HepG2 (cell line): Measurements from ENCODE around the gene PLD6. TPM values are rescaled to one million over a fixed set of nuclear protein-coding genes. Genes with fewer than 3 reads are reported as not detected.
A peak's percentile ranks its signal among the peaks of the same experiment; 100 is the strongest.

ENCODE experiments used
- BRF2 ChIP-seq: sonication (generic); formaldehyde crosslinking; IDR thresholded peaks from 2 replicates; pipeline ENCODE4 v1.8.1; 2022; ENCODE audit warnings: mild to moderate bottlenecking, missing genetic modification reagents
- HOXD1 ChIP-seq: sonication (generic); formaldehyde crosslinking; IDR thresholded peaks from 2 replicates; pipeline ENCODE4 v1.5.0; 2020; ENCODE audit warnings: missing genetic modification reagents
- KDM3A ChIP-seq: IDR thresholded peaks from 2 replicates; pipeline ENCODE4 v1.6.1; 2018; ENCODE audit warnings: low read depth, missing compliant biosample characterization
- KLF16 ChIP-seq, 2 experiments: sonication (generic) in 1 of 2; formaldehyde crosslinking in 1 of 2; IDR thresholded peaks; 2 replicates each; pipeline versions ENCODE4 v1.6.1 to v1.8.0; 2016 to 2023; ENCODE audit warnings: missing genetic modification reagents in 2 of 2, missing compliant biosample characterization in 1 of 2
- NFKB2 ChIP-seq: sonication (generic); formaldehyde crosslinking; IDR thresholded peaks from 2 replicates; pipeline ENCODE4 v1.4.0; 2020; ENCODE audit warnings: missing genetic modification reagents, borderline replicate concordance
- POGZ ChIP-seq: sonication (generic); formaldehyde crosslinking; IDR thresholded peaks from 2 replicates; pipeline ENCODE4 v1.4.0; 2020; ENCODE audit warnings: mild to moderate bottlenecking, missing genetic modification reagents
- SMAD1 ChIP-seq: sonication (generic); formaldehyde crosslinking; IDR thresholded peaks from 2 replicates; pipeline ENCODE4 v1.4.0; 2020; ENCODE audit warnings: missing genetic modification reagents, low read depth, mild to moderate bottlenecking, borderline replicate concordance
- SMC3 ChIP-seq: IDR thresholded peaks from 2 replicates; pipeline ENCODE4 v1.6.1; 2011; ENCODE audit warnings: low read length, improper control_type of control experiment
- SP4 ChIP-seq: sonication (generic); formaldehyde crosslinking; IDR thresholded peaks from 2 replicates; pipeline ENCODE4 v1.8.1; 2023; ENCODE audit warnings: mild to moderate bottlenecking, missing genetic modification reagents
- TOE1 ChIP-seq: sonication (generic); formaldehyde crosslinking; IDR thresholded peaks from 2 replicates; pipeline ENCODE4 v1.4.0; 2020; ENCODE audit warnings: mild to moderate bottlenecking, missing genetic modification reagents
- ZBTB20 ChIP-seq: sonication (generic); formaldehyde crosslinking; IDR thresholded peaks from 2 replicates; pipeline ENCODE4 v1.8.1; 2023; ENCODE audit warnings: missing genetic modification reagents, low read depth, mild to moderate bottlenecking, borderline replicate concordance
- ZBTB46 ChIP-seq: sonication (generic); formaldehyde crosslinking; IDR thresholded peaks from 2 replicates; pipeline ENCODE4 v1.4.0; 2020; ENCODE audit warnings: mild to moderate bottlenecking, missing genetic modification reagents, borderline replicate concordance
- ZFP36 ChIP-seq: fragments of 150-350 bp; IDR thresholded peaks from 2 replicates; pipeline ENCODE4 v1.6.1; 2018; ENCODE audit warnings: borderline replicate concordance, low read length, low read depth; ENCODE audit not compliant: partially characterized antibody
- ZFP90 ChIP-seq: sonication (generic); formaldehyde crosslinking; IDR thresholded peaks from 2 replicates; pipeline ENCODE4 v1.8.0; 2022; ENCODE audit warnings: missing genetic modification reagents, mild to moderate bottlenecking, inconsistent platforms, borderline replicate concordance
- ZNF264 ChIP-seq: sonication (generic); formaldehyde crosslinking; IDR thresholded peaks from 2 replicates; pipeline ENCODE4 v1.4.0; 2020; ENCODE audit warnings: missing genetic modification reagents
- ZNF331 ChIP-seq: sonication (generic); formaldehyde crosslinking; IDR thresholded peaks from 2 replicates; pipeline ENCODE4 v1.4.0; 2020; ENCODE audit warnings: missing genetic modification reagents
- ZNF547 ChIP-seq: sonication (generic); formaldehyde crosslinking; IDR thresholded peaks from 2 replicates; pipeline ENCODE4 v1.5.1; 2020; ENCODE audit warnings: mild to moderate bottlenecking, missing genetic modification reagents
- ZNF557 ChIP-seq: sonication (generic); formaldehyde crosslinking; IDR thresholded peaks from 2 replicates; pipeline ENCODE4 v1.4.0; 2020; ENCODE audit warnings: missing genetic modification reagents
- ZNF615 ChIP-seq: sonication (generic); formaldehyde crosslinking; IDR thresholded peaks from 2 replicates; pipeline ENCODE4 v1.5.0; 2020; ENCODE audit warnings: mild to moderate bottlenecking, missing genetic modification reagents, borderline replicate concordance
- ZNF619 ChIP-seq: sonication (generic); formaldehyde crosslinking; IDR thresholded peaks from 2 replicates; pipeline ENCODE4 v1.4.0; 2020; ENCODE audit warnings: mild to moderate bottlenecking, missing genetic modification reagents
- polyA plus RNA-seq, 8 experiments: library from polyadenylated mRNA; depleted of rRNA in 3 of 8; stranded (reverse) in 7 of 8; unstranded in 1 of 8; fragments of >200 nt; fragmentation: Illumina TruSeq in 4 of 8; extraction: Trizol in 4 of 8; gene quantifications; 2 replicates each; pipeline versions ENCODE4 v1.2.1 to v1.2.3, GENCODE V29; 2011 to 2016; ENCODE audit warnings: low read depth in 4 of 8, missing spikeins in 1 of 8, mixed read lengths in 1 of 8; ENCODE audit not compliant: insufficient read depth in 1 of 8
- total RNA-seq, 5 experiments: library from RNA; depleted of rRNA; stranded (reverse); fragments of >200 nt; fragmentation: Illumina TruSeq; extraction: Trizol; gene quantifications; 2 replicates each; pipeline ENCODE4 v1.2.3, GENCODE V29; 2016; ENCODE audit warnings: low read depth in 1 of 5
- TF ChIP-seq, protein P1 (sequence below): IDR thresholded peaks from 2 replicates; pipeline ENCODE4 v1.6.1; 2016; ENCODE audit warnings: missing biosample characterization, missing genetic modification reagents, low read depth
- TF ChIP-seq, protein P2 (sequence below): IDR thresholded peaks from 2 replicates; pipeline ENCODE4 v1.6.1; 2018; ENCODE audit warnings: missing genetic modification reagents, mild to moderate bottlenecking, missing compliant biosample characterization
- TF ChIP-seq, protein P3 (sequence below): sonication (generic); formaldehyde crosslinking; IDR thresholded peaks from 2 replicates; pipeline ENCODE4 v1.4.0; 2020; ENCODE audit warnings: missing genetic modification reagents, mild to moderate bottlenecking, borderline replicate concordance

The PLD6 gene
- total and polyA plus RNA-seq, 2 of the 13 experiments (the other 11 are each of a cell fraction or from before 2014, with no cell fraction given) = 5.2 to 11.4 TPM

GRCh38 chr17:17237026-17237799, 31.1 kb upstream of the PLD6 start, which contains the start of gene FLCN (continued):
- TF ChIP-seq SP4 (0 out of 2 replicates have a peak, but pooled peaks have one; percentile 18), BRF2 (CRISPR knock-in tag) (no peak), TOE1 (CRISPR knock-in tag) (no peak), KLF16 (CRISPR knock-in tag; IDR thresholded peaks at IDR 0.05) (no peak; a peak in 1 of 4 replicates), ZNF619 (CRISPR knock-in tag) (0 out of 2 replicates have a peak, but pooled peaks have one; percentile 23), ZNF615 (CRISPR knock-in tag) (0 out of 2 replicates have a peak, but pooled peaks have one; percentile 36), ZBTB20 (CRISPR knock-in tag) (peak; percentile 44; the same call in 1 of the 2 replicates), NFKB2 (CRISPR knock-in tag) (peak; percentile 46; the same call in 1 of the 2 replicates), ZNF331 (CRISPR knock-in tag) (no peak), HOXD1 (CRISPR knock-in tag) (no peak), ZBTB46 (no peak), ZNF547 (CRISPR knock-in tag) (peak; percentile 44; the same call in 1 of the 2 replicates), ZNF557 (CRISPR knock-in tag) (no peak), SMC3 (no peak), KDM3A (CRISPR knock-in tag) (0 out of 2 replicates have a peak, but pooled peaks have one; percentile 26), ZFP36 (no peak), POGZ (peak; percentile 36; the same call in 1 of the 2 replicates), ZNF264 (CRISPR knock-in tag) (0 out of 2 replicates have a peak, but pooled peaks have one; percentile 43), SMAD1 (CRISPR knock-in tag) (no peak), ZFP90 (peak; percentile 80)
- TF ChIP-seq, protein P1, sequence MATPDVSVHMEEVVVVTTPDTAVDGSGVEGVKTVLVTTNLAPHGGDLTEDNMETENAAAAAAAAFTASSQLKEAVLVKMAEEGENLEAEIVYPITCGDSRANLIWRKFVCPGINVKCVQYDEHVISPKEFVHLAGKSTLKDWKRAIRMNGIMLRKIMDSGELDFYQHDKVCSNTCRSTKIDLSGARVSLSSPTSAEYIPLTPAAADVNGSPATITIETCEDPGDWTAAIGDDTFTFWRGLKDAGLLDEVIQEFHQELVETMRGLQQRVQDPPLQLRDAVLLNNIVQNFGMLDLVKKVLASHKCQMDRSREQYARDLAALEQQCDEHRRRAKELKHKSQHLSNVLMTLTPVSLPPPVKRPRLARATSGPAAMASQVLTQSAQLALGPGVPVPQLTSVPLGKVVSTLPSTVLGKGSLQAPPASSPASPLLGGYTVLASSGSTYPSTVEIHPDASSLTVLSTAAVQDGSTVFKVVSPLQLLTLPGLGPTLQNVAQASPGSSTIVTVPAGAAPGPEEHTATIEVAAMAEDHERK (CRISPR knock-in tag) = no peak
- TF ChIP-seq, protein P2, sequence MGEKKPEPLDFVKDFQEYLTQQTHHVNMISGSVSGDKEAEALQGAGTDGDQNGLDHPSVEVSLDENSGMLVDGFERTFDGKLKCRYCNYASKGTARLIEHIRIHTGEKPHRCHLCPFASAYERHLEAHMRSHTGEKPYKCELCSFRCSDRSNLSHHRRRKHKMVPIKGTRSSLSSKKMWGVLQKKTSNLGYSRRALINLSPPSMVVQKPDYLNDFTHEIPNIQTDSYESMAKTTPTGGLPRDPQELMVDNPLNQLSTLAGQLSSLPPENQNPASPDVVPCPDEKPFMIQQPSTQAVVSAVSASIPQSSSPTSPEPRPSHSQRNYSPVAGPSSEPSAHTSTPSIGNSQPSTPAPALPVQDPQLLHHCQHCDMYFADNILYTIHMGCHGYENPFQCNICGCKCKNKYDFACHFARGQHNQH (CRISPR knock-in tag) = no peak
- TF ChIP-seq, protein P3, sequence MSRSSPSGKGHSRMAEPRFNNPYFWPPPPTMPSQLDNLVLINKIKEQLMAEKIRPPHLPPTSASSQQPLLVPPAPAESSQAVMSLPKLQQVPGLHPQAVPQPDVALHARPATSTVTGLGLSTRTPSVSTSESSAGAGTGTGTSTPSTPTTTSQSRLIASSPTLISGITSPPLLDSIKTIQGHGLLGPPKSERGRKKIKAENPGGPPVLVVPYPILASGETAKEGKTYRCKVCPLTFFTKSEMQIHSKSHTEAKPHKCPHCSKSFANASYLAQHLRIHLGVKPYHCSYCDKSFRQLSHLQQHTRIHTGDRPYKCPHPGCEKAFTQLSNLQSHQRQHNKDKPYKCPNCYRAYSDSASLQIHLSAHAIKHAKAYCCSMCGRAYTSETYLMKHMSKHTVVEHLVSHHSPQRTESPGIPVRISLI (CRISPR knock-in tag) = no peak
